Measurements from ENCODE around the gene TP53I11.

The TP53I11 gene

GRCh38 chr11:44997566-44997965 is 46.9 kb upstream of the TP53I11 start:
- no peak for TF ChIP-seq PATZ1 (CRISPR knock-in tag; IDR thresholded peaks at IDR 0.05; ENCODE audit: borderline replicate concordance)
- TF ChIP-seq ARNTL (CRISPR knock-in tag; IDR thresholded peaks at IDR 0.05; ENCODE audit: borderline replicate concordance, low read depth): no peak
- TF ChIP-seq CSDC2 (CRISPR knock-in tag; IDR thresholded peaks at IDR 0.05): no peak
- no peak for TF ChIP-seq CREB5 (CRISPR knock-in tag; IDR thresholded peaks at IDR 0.05; ENCODE audit: low read depth)
- TF ChIP-seq ZFP30 (CRISPR knock-in tag; IDR thresholded peaks at IDR 0.05): no peak
- TF ChIP-seq ZC3H10 (CRISPR knock-in tag; IDR thresholded peaks at IDR 0.05): no peak
- no peak for TF ChIP-seq ZNF8 (CRISPR knock-in tag; IDR thresholded peaks at IDR 0.05)
- TF ChIP-seq TSHZ2 (CRISPR knock-in tag; IDR thresholded peaks at IDR 0.05): no peak
- ATAC-seq: no peak

- TF ChIP-seq TSHZ2 (CRISPR knock-in tag; IDR thresholded peaks at IDR 0.05): no peak
- no peak for TF ChIP-seq CSDC2 (CRISPR knock-in tag; IDR thresholded peaks at IDR 0.05)
- no peak for TF ChIP-seq BACH2 (CRISPR knock-in tag; IDR thresholded peaks at IDR 0.05; ENCODE audit: borderline replicate concordance)
- TF ChIP-seq ARNTL (CRISPR knock-in tag; IDR thresholded peaks at IDR 0.05; ENCODE audit: borderline replicate concordance, low read depth): no peak
- TF ChIP-seq ESRRG (CRISPR knock-in tag; IDR thresholded peaks at IDR 0.05): no peak
- TF ChIP-seq ISL1 (CRISPR knock-in tag; IDR thresholded peaks at IDR 0.05): no peak
- TF ChIP-seq ZNF565 (CRISPR knock-in tag; conservative IDR thresholded peaks at IDR 0.05; ENCODE audit: low read depth): no peak
- no peak for TF ChIP-seq RARB (CRISPR knock-in tag; IDR thresholded peaks at IDR 0.05)
- TF ChIP-seq ZC3H10 (CRISPR knock-in tag; IDR thresholded peaks at IDR 0.05): no peak
- TF ChIP-seq ZFP3 (CRISPR knock-in tag; IDR thresholded peaks at IDR 0.05): no peak
- no peak for TF ChIP-seq CREB5 (CRISPR knock-in tag; IDR thresholded peaks at IDR 0.05; ENCODE audit: low read depth)
- no peak for TF ChIP-seq POU6F1 (CRISPR knock-in tag; IDR thresholded peaks at IDR 0.05; ENCODE audit: borderline replicate concordance, low read depth)
- no peak for TF ChIP-seq ZNF70 (CRISPR knock-in tag; IDR thresholded peaks at IDR 0.05)
- no peak for TF ChIP-seq OSR1 (CRISPR knock-in tag; IDR thresholded peaks at IDR 0.05)
- TF ChIP-seq TCF4 (CRISPR knock-in tag; IDR thresholded peaks at IDR 0.05; ENCODE audit: borderline replicate concordance): no peak
- no peak for TF ChIP-seq GLIS3 (CRISPR knock-in tag; IDR thresholded peaks at IDR 0.05)
- no peak for ATAC-seq
These were observed 44.1 kb upstream of the TP53I11 start for GRCh38 chr11:44994753-44995152.
